Measurements from ENCODE around the gene SNF8.

Gene SNF8

DNA sequence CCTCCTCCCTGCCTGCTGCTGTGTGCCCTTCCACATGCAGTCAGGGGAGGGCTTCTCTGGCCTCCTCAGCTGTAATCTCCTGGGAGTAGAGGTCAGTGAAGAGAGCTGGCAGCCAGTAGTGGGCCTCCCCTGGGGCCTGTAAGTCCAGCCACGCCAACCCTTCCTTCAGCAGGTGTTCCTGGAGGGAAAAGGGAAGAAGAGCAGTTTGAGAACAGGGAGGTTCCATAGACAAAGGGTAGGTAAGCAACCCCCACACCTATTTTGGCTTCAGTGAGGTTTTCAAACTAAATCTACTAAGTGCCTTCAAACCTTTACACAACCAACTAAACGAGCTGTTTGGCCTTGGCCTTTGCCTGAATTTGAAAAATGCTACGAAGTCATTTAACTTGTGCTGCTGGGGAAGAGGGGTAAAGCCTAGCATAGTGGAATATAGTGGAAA is 14.2 kb downstream of the SNF8 start:
- TF ChIP-seq, protein P1, sequence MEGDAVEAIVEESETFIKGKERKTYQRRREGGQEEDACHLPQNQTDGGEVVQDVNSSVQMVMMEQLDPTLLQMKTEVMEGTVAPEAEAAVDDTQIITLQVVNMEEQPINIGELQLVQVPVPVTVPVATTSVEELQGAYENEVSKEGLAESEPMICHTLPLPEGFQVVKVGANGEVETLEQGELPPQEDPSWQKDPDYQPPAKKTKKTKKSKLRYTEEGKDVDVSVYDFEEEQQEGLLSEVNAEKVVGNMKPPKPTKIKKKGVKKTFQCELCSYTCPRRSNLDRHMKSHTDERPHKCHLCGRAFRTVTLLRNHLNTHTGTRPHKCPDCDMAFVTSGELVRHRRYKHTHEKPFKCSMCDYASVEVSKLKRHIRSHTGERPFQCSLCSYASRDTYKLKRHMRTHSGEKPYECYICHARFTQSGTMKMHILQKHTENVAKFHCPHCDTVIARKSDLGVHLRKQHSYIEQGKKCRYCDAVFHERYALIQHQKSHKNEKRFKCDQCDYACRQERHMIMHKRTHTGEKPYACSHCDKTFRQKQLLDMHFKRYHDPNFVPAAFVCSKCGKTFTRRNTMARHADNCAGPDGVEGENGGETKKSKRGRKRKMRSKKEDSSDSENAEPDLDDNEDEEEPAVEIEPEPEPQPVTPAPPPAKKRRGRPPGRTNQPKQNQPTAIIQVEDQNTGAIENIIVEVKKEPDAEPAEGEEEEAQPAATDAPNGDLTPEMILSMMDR (conservative IDR thresholded peaks at IDR 0.05; ENCODE audit: low read length): no peak
- no peak overlapping the region for H3K4me3 ChIP-seq (ENCODE audit: low read length)
- DNase-seq (ENCODE audit: low read depth): no peak

- DNase-seq (ENCODE audit: low read depth): no peak
- TF ChIP-seq, protein P1 (conservative IDR thresholded peaks at IDR 0.05; ENCODE audit: low read length): no peak
- no peak overlapping the region for H3K4me3 ChIP-seq (ENCODE audit: low read length)
These were observed 14.9 kb downstream of the SNF8 start for GRCh38 chr17:48929812-48930165.

GRCh38 chr17:48928876-48929811 is 15.5 kb downstream of the SNF8 start:
- TF ChIP-seq, protein P1 (conservative IDR thresholded peaks at IDR 0.05; ENCODE audit: low read length): no peak
- no peak for DNase-seq (ENCODE audit: low read depth)
- no peak overlapping the region for H3K4me3 ChIP-seq (ENCODE audit: low read length)

GRCh38 chr17:48927978-48928745 is 16.5 kb downstream of the SNF8 start:
- no peak for DNase-seq (ENCODE audit: low read depth)
- H3K4me3 ChIP-seq (ENCODE audit: low read length): no peak overlapping the region
- TF ChIP-seq, protein P1 (conservative IDR thresholded peaks at IDR 0.05; ENCODE audit: low read length): no peak

GRCh38 chr17:48925991-48926342 is 18.7 kb downstream of the SNF8 start:
- H3K4me3 ChIP-seq (ENCODE audit: low read length): no peak overlapping the region
- TF ChIP-seq, protein P1 (conservative IDR thresholded peaks at IDR 0.05; ENCODE audit: low read length): no peak
- DNase-seq (ENCODE audit: low read depth): no peak

DNA sequence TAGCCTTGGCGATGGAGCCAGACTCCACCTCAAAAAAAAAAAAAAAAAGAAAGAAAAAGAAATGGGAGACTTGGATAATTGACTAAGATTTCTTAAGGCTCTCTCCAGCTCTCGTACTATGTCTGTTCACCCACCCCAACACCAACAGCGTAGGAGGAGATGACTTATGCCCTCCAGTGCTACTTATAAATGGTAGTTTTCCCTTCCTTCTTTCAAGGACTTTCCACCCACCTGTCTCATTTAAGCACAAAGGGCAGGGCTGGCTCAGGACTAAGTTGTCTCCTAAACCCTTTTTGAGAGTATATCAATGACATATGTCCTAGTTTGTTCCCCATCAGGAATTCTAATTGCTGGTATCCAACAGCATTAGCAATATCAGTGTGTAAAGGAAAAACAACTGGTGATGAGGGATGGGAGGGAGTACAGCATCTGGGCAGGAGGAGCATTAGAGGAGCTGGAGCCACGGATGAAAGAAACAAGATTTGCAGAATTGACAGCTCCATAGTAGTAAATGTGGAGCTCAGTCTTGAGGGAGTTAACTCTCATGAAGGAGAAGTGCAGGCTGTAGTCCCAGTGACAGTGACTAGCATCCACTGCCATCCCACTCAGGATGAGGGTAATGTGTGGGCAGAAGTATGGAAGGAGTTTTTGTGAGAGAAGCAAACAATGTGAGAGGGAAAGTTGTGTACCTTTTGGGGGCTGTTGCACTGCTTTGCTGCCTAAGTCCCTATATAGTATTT is 19.2 kb downstream of the SNF8 start:
- TF ChIP-seq, protein P1 (conservative IDR thresholded peaks at IDR 0.05; ENCODE audit: low read length): no peak
- H3K4me3 ChIP-seq (ENCODE audit: low read length): no peak overlapping the region
- DNase-seq (ENCODE audit: low read depth): no peak
